Calu3 (cell line): Measurements from ENCODE around the gene LHFPL6. TPM values are rescaled to one million over a fixed set of nuclear protein-coding genes. Genes with fewer than 3 reads are reported as not detected.

Source experiments
- BruUV-seq: library from RNA; stranded (reverse); fragments of 400-500 nt; replicated peaks from 2 replicates; lab custom pipeline; 2021; lab: Mats Ljungman, UMichigan
- CTCF ChIA-PET: fragments of 300-600 bp; sonication (Branson Sonifier 250); formaldehyde crosslinking; loops from one replicate; lab custom pipeline; 2022; ENCODE audit warnings: antibody characterized with exemption; lab: Charles Lee
- DNase-seq: peaks from one replicate; pipeline ENCODE4 v3.0.0; 2022
- H3K27ac Mint-ChIP-seq: one replicate; pipeline ENCODE4 v1.8.0; 2022; ENCODE audit warnings: mixed read lengths; ENCODE audit not compliant: unreplicated experiment
- H3K27me3 Mint-ChIP-seq: one replicate; pipeline ENCODE4 v1.8.0; 2022; ENCODE audit warnings: mixed read lengths; ENCODE audit not compliant: unreplicated experiment
- H3K36me3 Mint-ChIP-seq: one replicate; pipeline ENCODE4 v1.8.0; 2022; ENCODE audit warnings: mild to moderate bottlenecking, moderate library complexity, mixed read lengths; ENCODE audit not compliant: insufficient read depth, unreplicated experiment
- H3K4me1 Mint-ChIP-seq: one replicate; pipeline ENCODE4 v1.8.0; 2022; ENCODE audit warnings: mild to moderate bottlenecking, low read depth, mixed read lengths; ENCODE audit not compliant: unreplicated experiment
- H3K4me3 Mint-ChIP-seq: one replicate; pipeline ENCODE4 v1.8.0; 2022; ENCODE audit warnings: mild to moderate bottlenecking, low read depth, moderate library complexity, mixed read lengths; ENCODE audit not compliant: unreplicated experiment
- H3K9me3 Mint-ChIP-seq: one replicate; pipeline ENCODE4 v1.8.0; 2022; ENCODE audit warnings: low read depth, mixed read lengths; ENCODE audit not compliant: unreplicated experiment
- CTCF ChIP-seq: fragments of 200-600 bp; IDR thresholded peaks from one replicate; pipeline ENCODE4 v1.8.0; 2022; ENCODE audit warnings: antibody characterized with exemption; ENCODE audit not compliant: unreplicated experiment
- intact Hi-C: fragments of 100-400 bp; cut with micrococcal nuclease; formaldehyde crosslinking; loops from one replicate; pipeline ENCODE4 v1.10.0; 2022; ENCODE audit not compliant: unreplicated experiment
- total RNA-seq: library from RNA; stranded (reverse); gene quantifications from 2 replicates; pipeline ENCODE4 v1.2.3, GENCODE V29; 2022

Gene LHFPL6
- total RNA-seq, 1 experiment from 2014 or later = not detected

GRCh38 chr13:39552246-39552645 lies 50.7 kb downstream of the LHFPL6 start:
- no TSS peak for BruUV-seq
- TF ChIP-seq CTCF = no peak
- DNase-seq = no peak
- Mint-ChIP-seq H3K9me3 (peaks cover 3% of the 10 kb centered on the region), H3K4me3 (no peak overlapping the region), H3K4me1 (no peaks in the 10 kb centered on the region), H3K36me3 (no peaks in the 10 kb centered on the region), H3K27me3 (peaks cover 13% of the 10 kb centered on the region), H3K27ac (no peak overlapping the region)
- intact Hi-C loops = no loop called here
- CTCF ChIA-PET = no interaction called here

GRCh38 chr13:39550931-39551330 lies 52.1 kb downstream of the LHFPL6 start:
- H3K9me3 Mint-ChIP-seq = peaks cover under 1% of the 10 kb centered on the region
- TF ChIP-seq CTCF = no peak
- no peak overlapping the region for H3K4me3 Mint-ChIP-seq
- H3K36me3 Mint-ChIP-seq = no peaks in the 10 kb centered on the region
- no peaks in the 10 kb centered on the region for H3K4me1 Mint-ChIP-seq
- no peak for DNase-seq
- intact Hi-C loops = no loop called here
- CTCF ChIA-PET = no interaction called here
- no peak overlapping the region for H3K27ac Mint-ChIP-seq
- peaks cover 21% of the 10 kb centered on the region for H3K27me3 Mint-ChIP-seq
- BruUV-seq = no TSS peak

GRCh38 chr13:39547108-39547507 lies 55.9 kb downstream of the LHFPL6 start:
- no peaks in the 10 kb centered on the region for H3K4me1 Mint-ChIP-seq
- no peak for DNase-seq
- no peaks in the 10 kb centered on the region for H3K36me3 Mint-ChIP-seq
- TF ChIP-seq CTCF = no peak
- no TSS peak for BruUV-seq
- H3K27me3 Mint-ChIP-seq = peaks cover 18% of the 10 kb centered on the region
- H3K9me3 Mint-ChIP-seq = no peaks in the 10 kb centered on the region
- intact Hi-C loops = no loop called here
- no peak overlapping the region for H3K27ac Mint-ChIP-seq
- no peak overlapping the region for H3K4me3 Mint-ChIP-seq
- CTCF ChIA-PET = no interaction called here

- peaks cover 20% of the 10 kb centered on the region for H3K27me3 Mint-ChIP-seq
- intact Hi-C loops = no loop called here
- no peak for DNase-seq
- H3K27ac Mint-ChIP-seq = no peak overlapping the region
- no peak for TF ChIP-seq CTCF
- no peak overlapping the region for H3K4me3 Mint-ChIP-seq
- H3K9me3 Mint-ChIP-seq = no peaks in the 10 kb centered on the region
- no TSS peak for BruUV-seq
- CTCF ChIA-PET = no interaction called here
- no peaks in the 10 kb centered on the region for H3K4me1 Mint-ChIP-seq
- no peaks in the 10 kb centered on the region for H3K36me3 Mint-ChIP-seq
These were observed 60.6 kb downstream of the LHFPL6 start for GRCh38 chr13:39542361-39542760.
